Neural crest cell (in vitro differentiated cells): ENCODE data around the gene EMD. TPM values are rescaled to one million over a fixed set of nuclear protein-coding genes. Genes with fewer than 3 reads are reported as not detected.

Experiments
- DNase-seq: peaks from one replicate; pipeline ENCODE4 v3.0.0; 2021; ENCODE audit warnings: low read depth, mixed read lengths, low spot score
- H3K27ac Mint-ChIP-seq: one replicate; pipeline ENCODE4 v1.8.0; 2021; ENCODE audit warnings: mild to moderate bottlenecking, mixed read lengths; ENCODE audit not compliant: unreplicated experiment
- H3K27me3 Mint-ChIP-seq: 2 replicates; pipeline ENCODE4 v1.8.0; 2021; ENCODE audit warnings: low read depth, mild to moderate bottlenecking, mixed read lengths
- H3K36me3 Mint-ChIP-seq: 2 replicates; pipeline ENCODE4 v1.8.0; 2021; ENCODE audit warnings: low read depth, mild to moderate bottlenecking, mixed read lengths
- H3K4me1 Mint-ChIP-seq: 2 replicates; pipeline ENCODE4 v1.8.0; 2021; ENCODE audit warnings: mixed read lengths
- H3K4me3 Mint-ChIP-seq: one replicate; pipeline ENCODE4 v1.8.0; 2021; ENCODE audit warnings: mild to moderate bottlenecking, mixed read lengths
- H3K9me3 Mint-ChIP-seq: 2 replicates; pipeline ENCODE4 v1.8.0; 2021; ENCODE audit warnings: mixed read lengths
- total RNA-seq: library from RNA; stranded (reverse); gene quantifications from 2 replicates; pipeline ENCODE4 v1.2.1, GENCODE V29; 2021
- TF ChIP-seq, protein P1 (sequence below): fragments of 200-600 bp; sonication (generic); conservative IDR thresholded peaks from 2 replicates; pipeline ENCODE4 v1.5.0; 2021; ENCODE audit warnings: antibody characterized with exemption, mild to moderate bottlenecking

The EMD gene
- total RNA-seq, 1 donor from 2014 or later, result 54.3 TPM

DNA sequence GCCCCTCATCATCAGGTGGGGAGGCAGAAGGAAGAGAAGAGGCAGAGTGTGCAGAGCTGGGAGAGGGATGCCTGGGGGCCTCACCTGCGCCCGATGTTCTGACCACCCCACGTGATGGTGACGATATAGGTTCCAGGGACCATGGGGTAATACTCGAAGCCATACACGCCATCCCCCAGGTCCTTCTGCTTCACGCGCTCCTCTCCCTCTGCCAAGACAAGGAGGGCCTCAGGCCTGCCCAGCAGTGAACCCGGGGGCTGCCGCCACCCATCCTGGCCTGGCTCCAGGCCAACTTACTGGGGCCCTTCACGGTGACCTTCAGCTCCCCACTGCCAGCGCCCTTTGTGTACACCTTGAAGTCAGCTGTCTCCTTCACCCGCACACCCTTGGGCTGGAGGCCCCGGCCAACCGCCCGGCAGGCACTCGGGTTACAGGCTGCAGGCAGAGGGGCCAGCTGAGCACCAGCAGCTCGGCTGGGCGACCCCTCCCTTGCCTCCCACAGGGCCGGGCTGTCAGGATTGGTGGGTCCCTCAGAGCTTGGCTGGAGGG, 14.0 kb upstream of the EMD start:
- Mint-ChIP-seq H3K27me3 (peaks cover 9% of the 10 kb centered on the region), H3K4me1 (no peaks in the 10 kb centered on the region), H3K27ac (no peak overlapping the region), H3K36me3 (peaks cover 9% of the 10 kb centered on the region), H3K4me3 (peak overlapping the region; percentile 54), H3K9me3 (no peaks in the 10 kb centered on the region)
- DNase-seq, result no peak
- TF ChIP-seq, protein P1, sequence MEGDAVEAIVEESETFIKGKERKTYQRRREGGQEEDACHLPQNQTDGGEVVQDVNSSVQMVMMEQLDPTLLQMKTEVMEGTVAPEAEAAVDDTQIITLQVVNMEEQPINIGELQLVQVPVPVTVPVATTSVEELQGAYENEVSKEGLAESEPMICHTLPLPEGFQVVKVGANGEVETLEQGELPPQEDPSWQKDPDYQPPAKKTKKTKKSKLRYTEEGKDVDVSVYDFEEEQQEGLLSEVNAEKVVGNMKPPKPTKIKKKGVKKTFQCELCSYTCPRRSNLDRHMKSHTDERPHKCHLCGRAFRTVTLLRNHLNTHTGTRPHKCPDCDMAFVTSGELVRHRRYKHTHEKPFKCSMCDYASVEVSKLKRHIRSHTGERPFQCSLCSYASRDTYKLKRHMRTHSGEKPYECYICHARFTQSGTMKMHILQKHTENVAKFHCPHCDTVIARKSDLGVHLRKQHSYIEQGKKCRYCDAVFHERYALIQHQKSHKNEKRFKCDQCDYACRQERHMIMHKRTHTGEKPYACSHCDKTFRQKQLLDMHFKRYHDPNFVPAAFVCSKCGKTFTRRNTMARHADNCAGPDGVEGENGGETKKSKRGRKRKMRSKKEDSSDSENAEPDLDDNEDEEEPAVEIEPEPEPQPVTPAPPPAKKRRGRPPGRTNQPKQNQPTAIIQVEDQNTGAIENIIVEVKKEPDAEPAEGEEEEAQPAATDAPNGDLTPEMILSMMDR, result no peak

DNA sequence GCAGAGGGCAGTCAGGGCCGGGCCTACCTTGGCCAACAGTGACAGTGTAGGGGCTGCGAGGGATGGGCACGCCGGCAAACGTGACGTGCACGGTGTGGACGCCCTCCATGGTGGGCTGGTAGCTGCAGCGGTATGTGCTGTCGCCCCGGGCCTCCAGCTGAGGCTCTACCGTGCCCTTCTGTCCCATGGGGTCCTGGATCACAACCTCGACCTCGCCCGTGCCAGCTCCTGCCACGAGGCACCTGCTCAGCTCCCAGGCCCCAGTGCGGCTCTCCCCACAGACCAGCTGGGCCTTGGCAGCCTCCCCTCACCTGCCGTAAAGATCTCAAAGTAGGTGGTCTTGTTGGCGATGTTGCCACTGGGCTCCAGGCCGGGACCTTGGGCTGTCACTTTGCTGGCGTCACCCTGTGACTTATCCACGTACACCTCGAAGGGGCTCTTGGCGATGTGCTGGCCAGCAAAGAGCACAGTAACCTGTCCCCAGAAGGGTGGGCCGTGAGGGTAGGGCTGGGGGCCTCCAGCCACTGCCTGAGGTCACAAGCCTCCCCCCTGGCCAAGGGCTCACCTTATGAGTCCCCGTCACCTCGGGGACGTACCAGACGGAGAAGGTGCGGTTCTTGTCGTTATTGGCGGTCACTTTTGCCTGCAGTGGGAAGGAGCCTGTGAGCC, 13.0 kb upstream of the EMD start:
- peak overlapping the region; percentile 38 for H3K4me3 Mint-ChIP-seq
- TF ChIP-seq, protein P1, result no peak

DNA sequence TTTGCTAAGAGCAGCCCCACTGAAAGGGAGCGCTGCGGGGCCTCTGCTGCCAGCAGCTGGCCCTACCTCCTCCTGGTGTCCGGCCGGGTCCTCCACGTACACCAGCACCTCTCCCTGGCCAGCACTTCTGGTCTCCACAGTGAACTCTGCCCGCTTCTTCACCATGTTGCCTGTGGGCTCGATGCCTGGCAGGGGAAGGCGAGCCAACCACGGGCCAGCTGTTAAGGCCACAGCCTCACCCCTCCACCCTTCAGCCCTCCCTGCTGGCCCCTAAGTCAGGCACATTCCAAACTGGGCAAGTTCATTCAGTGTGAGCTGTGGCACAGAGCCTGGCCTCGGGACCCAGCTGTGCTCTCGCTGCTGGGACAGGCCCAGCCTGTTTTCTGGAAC, 12.4 kb upstream of the EMD start:
- H3K27me3 Mint-ChIP-seq, result peaks cover 9% of the 10 kb centered on the region
- DNase-seq, result no peak
- no peaks in the 10 kb centered on the region for H3K4me1 Mint-ChIP-seq
- TF ChIP-seq, protein P1, result no peak
- H3K36me3 Mint-ChIP-seq, result peaks cover 9% of the 10 kb centered on the region
- H3K4me3 Mint-ChIP-seq, result peak overlapping the region; percentile 51
- no peaks in the 10 kb centered on the region for H3K9me3 Mint-ChIP-seq
- H3K27ac Mint-ChIP-seq, result no peak overlapping the region

More for the DNA sequence above, 13.0 kb upstream of the EMD start:
- Mint-ChIP-seq H3K36me3 (peaks cover 9% of the 10 kb centered on the region), H3K4me1 (no peaks in the 10 kb centered on the region), H3K9me3 (no peaks in the 10 kb centered on the region), H3K27me3 (peaks cover 9% of the 10 kb centered on the region), H3K27ac (no peak overlapping the region)
- no peak for DNase-seq

DNA sequence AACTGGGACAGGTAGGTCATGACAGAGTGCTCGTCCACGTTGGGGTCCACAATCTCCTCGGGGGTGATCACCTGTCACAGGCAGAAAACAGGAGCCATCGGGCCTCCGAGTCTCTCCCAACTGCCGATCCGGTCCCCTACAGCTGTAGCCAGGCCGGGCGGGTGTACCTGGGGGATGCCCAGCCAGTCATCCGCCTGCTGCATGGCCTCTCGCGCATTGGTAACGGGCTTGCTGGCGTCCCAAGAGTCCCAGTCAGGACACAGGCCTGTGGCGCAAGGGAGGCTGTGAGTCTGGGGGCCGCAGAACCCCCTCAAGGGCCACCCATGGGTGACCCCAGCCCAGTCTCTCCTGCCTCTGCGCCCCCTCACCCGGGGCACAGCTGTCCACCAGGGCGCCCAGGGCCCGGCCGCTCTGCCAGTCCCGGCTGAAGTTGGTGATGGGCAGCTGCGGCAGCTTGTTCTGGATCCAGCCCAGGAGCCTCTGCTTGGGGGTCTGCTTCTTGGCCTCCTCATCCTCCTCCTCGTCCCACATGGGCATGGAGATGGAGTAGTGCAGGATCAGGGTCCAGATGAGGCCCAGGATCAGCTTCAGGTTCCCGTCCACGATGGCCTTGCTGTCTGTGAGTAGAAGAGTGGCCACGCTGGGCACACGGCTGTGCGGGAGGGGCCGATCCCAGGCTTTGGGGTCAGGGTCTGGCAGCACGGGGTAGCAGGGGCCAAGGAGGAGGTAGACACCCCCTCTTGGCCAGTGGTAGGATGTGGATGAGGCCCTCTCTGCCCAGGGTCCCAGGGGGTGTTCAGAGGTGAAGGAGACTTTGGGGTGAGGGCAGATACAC, 11.4 kb upstream of the EMD start:
- H3K4me1 Mint-ChIP-seq, result no peaks in the 10 kb centered on the region
- no peak for DNase-seq
- peaks cover 8% of the 10 kb centered on the region for H3K36me3 Mint-ChIP-seq
- H3K27ac Mint-ChIP-seq, result no peak overlapping the region
- H3K9me3 Mint-ChIP-seq, result no peaks in the 10 kb centered on the region
- H3K4me3 Mint-ChIP-seq, result peak overlapping the region; percentile 78
- H3K27me3 Mint-ChIP-seq, result peaks cover 8% of the 10 kb centered on the region
- TF ChIP-seq, protein P1, result no peak

DNA sequence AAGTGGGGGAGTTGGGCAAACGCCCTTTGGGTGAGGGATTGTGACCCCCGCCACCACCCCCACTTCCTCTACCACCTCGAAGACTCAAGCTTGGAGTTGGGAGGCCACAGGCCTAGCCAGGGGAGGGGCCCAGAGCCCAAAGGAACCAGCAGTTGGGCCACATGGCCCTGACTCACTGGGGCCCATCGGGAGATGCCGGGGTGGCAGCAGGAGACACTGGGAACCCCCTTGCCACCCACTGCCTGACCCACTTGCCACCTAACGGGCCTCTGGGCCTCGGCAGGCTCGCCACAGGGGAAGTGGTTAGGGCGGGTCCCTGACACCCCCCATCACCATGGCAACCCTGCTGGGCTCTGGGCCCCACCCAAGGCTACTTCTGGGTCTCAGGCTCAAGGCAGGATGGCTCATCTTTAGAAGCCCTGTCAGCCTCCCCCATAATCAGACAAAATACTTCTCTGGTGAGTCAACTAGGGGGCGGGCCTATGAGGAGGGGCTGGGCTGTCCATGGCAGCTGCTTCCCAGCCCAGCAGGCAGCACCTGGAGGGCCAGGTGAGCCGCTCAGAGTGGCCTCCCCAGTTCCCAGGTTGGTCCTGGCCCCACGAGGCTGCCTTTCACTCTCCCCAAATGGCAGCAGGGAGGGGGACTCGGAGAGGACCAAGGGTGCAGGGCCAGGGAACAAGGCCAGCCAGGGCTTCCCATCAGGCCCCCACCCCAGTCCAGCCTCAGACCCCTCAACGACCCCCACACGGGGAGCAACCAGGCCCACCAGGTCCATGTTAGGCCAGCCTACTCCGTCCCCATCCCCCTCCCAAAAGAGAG, 10.3 kb upstream of the EMD start:
- Mint-ChIP-seq H3K27ac (peak overlapping the region; percentile 12), H3K36me3 (peaks cover 4% of the 10 kb centered on the region), H3K27me3 (peaks cover 8% of the 10 kb centered on the region), H3K9me3 (no peaks in the 10 kb centered on the region), H3K4me3 (peak overlapping the region; percentile 98), H3K4me1 (peaks cover 6% of the 10 kb centered on the region)
- TF ChIP-seq, protein P1, result no peak
- DNase-seq, result no peak
